ENCODE measurements around the gene PRUNE2. TPM values are rescaled to one million over a fixed set of nuclear protein-coding genes. Genes with fewer than 3 reads are reported as not detected.

Gene PRUNE2
- total and polyA plus RNA-seq, 12 donors = 1.9 to 68.0 (median 11.2) TPM

- Histone ChIP-seq H3K27ac (no peak overlapping the region), H3K4me1 (replicated peaks in 1 of 2) (no peaks in the 10 kb centered on the region), H3K4me3 (no peak overlapping the region), H3K36me3 (replicated peaks in 1 of 2) (no peaks in the 10 kb centered on the region), H3K27me3 (no peaks in the 10 kb centered on the region), H3K9me3 (replicated peaks in 1 of 3) (no peaks in the 10 kb centered on the region)
- DNase-seq = no peak
- TF ChIP-seq POLR2A (IDR thresholded peaks at IDR 0.05) (no peak), CTCF (IDR thresholded peaks at IDR 0.05) (no peak)
- intact Hi-C loops (cut with DNase I) = no loop called here
- 76 to 85% (median 79%) methylated on average over 4 of the region's 4 CpGs for WGBS, 4 donors
Observed at GRCh38 chr9:76882686-76883085, 23.2 kb downstream of the PRUNE2 start.

GRCh38 chr9:76880210-76880609 is 25.7 kb downstream of the PRUNE2 start:
- Histone ChIP-seq H3K4me1 (replicated peaks in 1 of 2) (no peaks in the 10 kb centered on the region), H3K4me3 (no peak overlapping the region), H3K27me3 (no peaks in the 10 kb centered on the region), H3K36me3 (replicated peaks in 1 of 2) (no peaks in the 10 kb centered on the region), H3K27ac (no peak overlapping the region), H3K9me3 (replicated peaks in 1 of 3) (no peaks in the 10 kb centered on the region)
- intact Hi-C loops (cut with DNase I) = no loop called here
- no peak for TF ChIP-seq CTCF (IDR thresholded peaks at IDR 0.05)
- no peak for TF ChIP-seq POLR2A (IDR thresholded peaks at IDR 0.05)
- DNase-seq = no peak
- WGBS, 4 donors = 58 to 83% (median 64%) methylated on average over 2 of the region's 2 CpGs

GRCh38 chr9:76878933-76879332 is 27.0 kb downstream of the PRUNE2 start:
- no peaks in the 10 kb centered on the region for H3K9me3 ChIP-seq (replicated peaks in 1 of 3)
- TF ChIP-seq POLR2A (IDR thresholded peaks at IDR 0.05) (no peak), CTCF (IDR thresholded peaks at IDR 0.05) (no peak)
- H3K27me3 ChIP-seq = no peaks in the 10 kb centered on the region
- intact Hi-C loops (cut with DNase I) = no loop called here
- no peaks in the 10 kb centered on the region for H3K4me1 ChIP-seq (replicated peaks in 1 of 2)
- no peak overlapping the region for H3K4me3 ChIP-seq
- no peak for DNase-seq
- H3K27ac ChIP-seq = no peak overlapping the region
- WGBS, 4 donors = 63 to 89% (median 70%) methylated on average over 3 of the region's 3 CpGs
- H3K36me3 ChIP-seq (replicated peaks in 1 of 2) = no peaks in the 10 kb centered on the region

GRCh38 chr9:76877961-76878360 is 28.0 kb downstream of the PRUNE2 start:
- H3K36me3 ChIP-seq (replicated peaks in 1 of 2) = no peaks in the 10 kb centered on the region
- TF ChIP-seq POLR2A (IDR thresholded peaks at IDR 0.05) (no peak), CTCF (IDR thresholded peaks at IDR 0.05) (no peak)
- intact Hi-C loops (cut with DNase I) = no loop called here
- peak in 1 of 7 donors; percentile 17 for DNase-seq
- H3K9me3 ChIP-seq (replicated peaks in 1 of 3) = no peaks in the 10 kb centered on the region
- no peak overlapping the region for H3K4me3 ChIP-seq
- H3K4me1 ChIP-seq (replicated peaks in 1 of 2) = no peaks in the 10 kb centered on the region
- no peaks in the 10 kb centered on the region for H3K27me3 ChIP-seq
- no peak overlapping the region for H3K27ac ChIP-seq

All from adrenal gland (tissue), 12 donors.